Measurements from ENCODE around the gene MED12L.

GRCh38 chr3:151366993-151367392 is 281.5 kb downstream of the MED12L start:
- TF ChIP-seq CTCF (conservative IDR thresholded peaks at IDR 0.05; ENCODE audit: low read length) (no peak), EZH2phosphoT487 (IDR thresholded peaks at IDR 0.05; ENCODE audit: borderline replicate concordance, low read depth, low read length) (no peak)

All from OCI-LY7 (cell line).